Keratinocyte (primary cell): ENCODE results near the gene F12. TPM values are rescaled to one million over a fixed set of nuclear protein-coding genes. Genes with fewer than 3 reads are reported as not detected.

ENCODE experiments used
- DNase-seq: peaks from one replicate; pipeline ENCODE4 v3.0.0-alpha.2; 2011; ENCODE audit warnings: low read depth, missing footprints, low spot score
- FAIRE-seq: peaks from 2 replicates; lab custom pipeline; 2011; peaks lifted over from hg19 to GRCh38; lab: Jason Lieb, UNC
- H2AFZ ChIP-seq: 2 replicates; pipeline ENCODE4 v1.6.0; 2012; ENCODE audit warnings: low read length, control low read depth, inconsistent platforms; ENCODE audit not compliant: control insufficient read depth
- H3K27ac ChIP-seq: 2 replicates; pipeline ENCODE4 v1.5.1; 2011; ENCODE audit warnings: low read length; ENCODE audit not compliant: control insufficient read depth, insufficient read depth
- H3K27me3 ChIP-seq: 3 replicates; pipeline ENCODE4 v1.6.0; 2011; ENCODE audit warnings: low read length; ENCODE audit not compliant: control insufficient read depth, insufficient read depth; ENCODE audit errors: extremely low read depth
- H3K36me3 ChIP-seq, 2 experiments: 2 replicates in 1 of 2; 3 replicates in 1 of 2; pipeline ENCODE4 v1.5.1; 2011; ENCODE audit warnings: low read length in 2 of 2, mild to moderate bottlenecking in 1 of 2; ENCODE audit not compliant: control insufficient read depth in 2 of 2, insufficient read depth in 2 of 2; ENCODE audit errors: extremely low read depth in 1 of 2
- H3K4me1 ChIP-seq: 3 replicates; pipeline ENCODE4 v1.5.1; 2011; ENCODE audit warnings: low read length; ENCODE audit not compliant: control insufficient read depth, insufficient read depth; ENCODE audit errors: extremely low read depth
- H3K4me2 ChIP-seq: 3 replicates; pipeline ENCODE4 v1.6.0; 2011; ENCODE audit warnings: low read depth, low read length; ENCODE audit not compliant: control insufficient read depth, insufficient read depth; ENCODE audit errors: extremely low read depth
- H3K4me3 ChIP-seq, 3 experiments: fragments of 200-600 bp in 1 of 3; sonication (generic) in 1 of 3; 2 replicates in 2 of 3; 3 replicates in 1 of 3; pipeline ENCODE4 v1.5.1; 2011 to 2016; ENCODE audit warnings: low read length in 3 of 3, mild to moderate bottlenecking in 3 of 3, control low read depth in 2 of 3, inconsistent platforms in 1 of 3, low read depth in 1 of 3, mixed read lengths in 1 of 3, mixed run types in 1 of 3, moderate library complexity in 1 of 3; ENCODE audit not compliant: control insufficient read depth in 2 of 3, insufficient read depth in 2 of 3; ENCODE audit errors: extremely low read depth in 1 of 3
- H3K79me2 ChIP-seq: 2 replicates; pipeline ENCODE4 v1.6.0; 2012; ENCODE audit warnings: low read length; ENCODE audit not compliant: control insufficient read depth, insufficient read depth
- H3K9ac ChIP-seq: 3 replicates; pipeline ENCODE4 v1.6.0; 2011; ENCODE audit warnings: low read length; ENCODE audit not compliant: control insufficient read depth, insufficient read depth; ENCODE audit errors: extremely low read depth
- H3K9me1 ChIP-seq: 3 replicates; pipeline ENCODE4 v1.6.0; 2011; ENCODE audit warnings: low read length; ENCODE audit not compliant: control insufficient read depth, insufficient read depth; ENCODE audit errors: extremely low read depth
- H3K9me3 ChIP-seq: 2 replicates; pipeline ENCODE4 v1.5.1; 2012; ENCODE audit warnings: low read depth, low read length; ENCODE audit not compliant: control insufficient read depth
- H4K20me1 ChIP-seq: 3 replicates; pipeline ENCODE4 v1.6.0; 2011; ENCODE audit warnings: low read length; ENCODE audit not compliant: control insufficient read depth, insufficient read depth; ENCODE audit errors: extremely low read depth
- EZH2 ChIP-seq: IDR thresholded peaks from one replicate; pipeline ENCODE4 v1.6.1; 2012; ENCODE audit warnings: inconsistent platforms, mild to moderate bottlenecking, low read length, moderate library complexity
- dilution Hi-C: fragments of 300-500 bp; cut with MboI; formaldehyde crosslinking; loops from one replicate; pipeline ENCODE4 v1.7.0; 2020; ENCODE audit warnings: low sequenced_read_pairs; ENCODE audit not compliant: extremely low pct_ligation_motif_present
- polyA plus RNA-seq, 5 experiments: library from polyadenylated mRNA; depleted of rRNA in 3 of 5; stranded (reverse) in 3 of 5; stranded (forward) in 1 of 5; unstranded in 1 of 5; fragments of >200 nt; gene quantifications; 1 replicate in 1 of 5; 2 replicates in 3 of 5; 3 replicates in 1 of 5; pipeline versions ENCODE4 v1.2.1 to v1.2.3, GENCODE V29; 2011 to 2012; ENCODE audit warnings: missing spikeins in 2 of 5, low read depth in 1 of 5, low replicate concordance in 1 of 5
- TF ChIP-seq, protein P1 (sequence below), 3 experiments: IDR thresholded peaks in 1 of 3; conservative IDR thresholded peaks in 1 of 3; optimal IDR thresholded peaks in 1 of 3; 2 replicates in 2 of 3; 3 replicates in 1 of 3; pipeline versions ENCODE3 to v1.5.1; 2011; ENCODE audit warnings: low read length in 3 of 3, mild to moderate bottlenecking in 3 of 3, moderate library complexity in 2 of 3, control low read depth in 1 of 3, inconsistent platforms in 1 of 3; ENCODE audit not compliant: insufficient read depth in 2 of 3; ENCODE audit errors: extremely low read depth in 1 of 3

The F12 gene
- polyA plus RNA-seq, 1 donor (not counting 4 experiments of a cell fraction or from before 2014, with no cell fraction given): 7.7 TPM

DNA sequence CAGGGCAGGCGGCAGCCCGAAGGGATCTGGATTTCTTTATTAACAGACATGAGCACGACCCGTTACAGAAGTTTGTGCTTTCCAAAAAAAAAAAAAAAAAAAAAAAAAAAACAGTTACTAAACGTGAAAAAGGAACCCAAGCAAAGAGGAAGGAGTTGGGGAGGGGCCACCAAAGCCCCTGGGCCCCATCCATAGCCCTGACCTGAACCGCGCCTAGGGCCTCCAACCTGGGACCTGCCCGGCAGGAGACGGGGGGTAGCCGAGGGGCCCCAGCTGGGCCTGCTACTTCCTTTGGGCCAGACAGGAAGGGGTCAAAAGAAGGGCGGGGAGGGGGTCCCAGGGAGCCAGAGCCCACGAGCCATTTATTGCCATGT, 47.2 kb upstream of the F12 start:
- no peak overlapping the region for H3K4me3 ChIP-seq
- TF ChIP-seq, protein P1, sequence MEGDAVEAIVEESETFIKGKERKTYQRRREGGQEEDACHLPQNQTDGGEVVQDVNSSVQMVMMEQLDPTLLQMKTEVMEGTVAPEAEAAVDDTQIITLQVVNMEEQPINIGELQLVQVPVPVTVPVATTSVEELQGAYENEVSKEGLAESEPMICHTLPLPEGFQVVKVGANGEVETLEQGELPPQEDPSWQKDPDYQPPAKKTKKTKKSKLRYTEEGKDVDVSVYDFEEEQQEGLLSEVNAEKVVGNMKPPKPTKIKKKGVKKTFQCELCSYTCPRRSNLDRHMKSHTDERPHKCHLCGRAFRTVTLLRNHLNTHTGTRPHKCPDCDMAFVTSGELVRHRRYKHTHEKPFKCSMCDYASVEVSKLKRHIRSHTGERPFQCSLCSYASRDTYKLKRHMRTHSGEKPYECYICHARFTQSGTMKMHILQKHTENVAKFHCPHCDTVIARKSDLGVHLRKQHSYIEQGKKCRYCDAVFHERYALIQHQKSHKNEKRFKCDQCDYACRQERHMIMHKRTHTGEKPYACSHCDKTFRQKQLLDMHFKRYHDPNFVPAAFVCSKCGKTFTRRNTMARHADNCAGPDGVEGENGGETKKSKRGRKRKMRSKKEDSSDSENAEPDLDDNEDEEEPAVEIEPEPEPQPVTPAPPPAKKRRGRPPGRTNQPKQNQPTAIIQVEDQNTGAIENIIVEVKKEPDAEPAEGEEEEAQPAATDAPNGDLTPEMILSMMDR (optimal IDR thresholded peaks at IDR 0.05 in 1 of 3, IDR thresholded peaks at IDR 0.05 in 1 of 3, conservative IDR thresholded peaks at IDR 0.05 in 1 of 3; ENCODE audit: extremely low read depth in 1 of 3, insufficient read depth in 2 of 3, low read length in 3 of 3): no peak
- TF ChIP-seq EZH2: no peak
- no peak overlapping the region for H2AFZ ChIP-seq
- H3K36me3 ChIP-seq: peaks cover 13 to 15% of the 10 kb centered on the region in 2 experiments
- peaks cover 5% of the 10 kb centered on the region for H4K20me1 ChIP-seq
- no peaks in the 10 kb centered on the region for H3K9me1 ChIP-seq
- peaks cover 15% of the 10 kb centered on the region for H3K4me1 ChIP-seq
- no peak overlapping the region for H3K27ac ChIP-seq
- dilution Hi-C loops: no loop called here
- H3K79me2 ChIP-seq: no peaks in the 10 kb centered on the region
- no peaks in the 10 kb centered on the region for H3K27me3 ChIP-seq
- no peaks in the 10 kb centered on the region for H3K9me3 ChIP-seq
- no peak overlapping the region for H3K4me2 ChIP-seq
- H3K9ac ChIP-seq: no peak overlapping the region
- DNase-seq (no peak), FAIRE-seq (no peak)

DNA sequence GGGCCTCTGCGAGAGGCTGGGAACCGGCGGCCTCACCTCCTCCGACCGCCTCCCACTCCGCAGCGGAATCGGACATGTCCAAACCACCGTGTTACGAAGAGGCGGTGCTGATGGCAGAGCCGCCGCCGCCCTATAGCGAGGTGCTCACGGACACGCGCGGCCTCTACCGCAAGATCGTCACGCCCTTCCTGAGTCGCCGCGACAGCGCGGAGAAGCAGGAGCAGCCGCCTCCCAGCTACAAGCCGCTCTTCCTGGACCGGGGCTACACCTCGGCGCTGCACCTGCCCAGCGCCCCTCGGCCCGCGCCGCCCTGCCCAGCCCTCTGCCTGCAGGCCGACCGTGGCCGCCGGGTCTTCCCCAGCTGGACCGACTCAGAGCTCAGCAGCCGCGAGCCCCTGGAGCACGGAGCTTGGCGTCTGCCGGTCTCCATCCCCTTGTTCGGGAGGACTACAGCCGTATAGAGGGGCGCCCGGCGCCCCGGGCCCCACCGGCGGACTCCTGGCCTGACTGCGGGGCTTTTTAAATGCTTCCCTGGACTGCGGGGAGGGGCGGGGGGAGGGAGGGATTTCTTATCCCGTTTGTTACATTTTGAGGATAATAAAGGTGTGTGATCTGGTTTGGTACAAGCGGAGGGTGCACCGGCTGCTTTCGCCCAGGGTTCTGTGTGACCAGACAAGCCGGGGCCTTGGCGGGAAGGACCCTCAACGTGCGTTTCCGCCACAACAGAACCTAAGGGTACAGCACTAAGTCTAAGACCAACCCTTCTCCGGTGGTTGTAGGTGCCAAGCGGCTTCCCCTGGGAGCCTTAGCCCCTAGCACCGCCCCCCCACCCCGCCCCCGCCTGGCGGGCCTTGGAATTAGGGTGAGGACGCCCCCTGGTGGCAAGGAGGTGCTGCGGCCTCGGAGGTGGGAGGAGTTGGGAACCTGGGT, 46.6 kb upstream of the F12 start:
- no peak for DNase-seq
- no peaks in the 10 kb centered on the region for H3K9me1 ChIP-seq
- no peaks in the 10 kb centered on the region for H3K79me2 ChIP-seq
- dilution Hi-C loops: no loop called here
- H3K4me1 ChIP-seq: peaks cover 15% of the 10 kb centered on the region
- H3K27me3 ChIP-seq: no peaks in the 10 kb centered on the region
- peak overlapping the region; percentile 30 to 62 (median 57) for H3K4me3 ChIP-seq
- peak; percentile 73 for FAIRE-seq
- H3K27ac ChIP-seq: no peak overlapping the region
- peaks cover 5% of the 10 kb centered on the region for H4K20me1 ChIP-seq
- TF ChIP-seq, protein P1 (optimal IDR thresholded peaks at IDR 0.05 in 1 of 3, IDR thresholded peaks at IDR 0.05 in 1 of 3, conservative IDR thresholded peaks at IDR 0.05 in 1 of 3; ENCODE audit: extremely low read depth in 1 of 3, insufficient read depth in 2 of 3, low read length in 3 of 3): peak in 2 of 3 experiments; percentile 65 to 96
- no peak for TF ChIP-seq EZH2
- peaks cover 13 to 15% of the 10 kb centered on the region in 2 experiments for H3K36me3 ChIP-seq
- H3K4me2 ChIP-seq: peak overlapping the region; percentile 85
- no peaks in the 10 kb centered on the region for H3K9me3 ChIP-seq
- H2AFZ ChIP-seq: no peak overlapping the region
- H3K9ac ChIP-seq: no peak overlapping the region
